ENCODE measurements around the gene SMAD1.

GRCh38 chr4:145531859-145532258, 50.2 kb downstream of the SMAD1 start:
- no peak for TF ChIP-seq CTCF (IDR thresholded peaks at IDR 0.05)
- TF ChIP-seq POLR2A (IDR thresholded peaks at IDR 0.05), result no peak
